CD14-positive monocyte (primary cell): Measurements from ENCODE around the gene CEP83. TPM values are rescaled to one million over a fixed set of nuclear protein-coding genes. Genes with fewer than 3 reads are reported as not detected.

Experiments
- DNase-seq, 3 donors: peaks; one replicate each; pipeline ENCODE4 v3.0.0-alpha.2; 2011 to 2022
- H2AFZ ChIP-seq: 2 replicates; pipeline ENCODE4 v1.6.0; 2012; ENCODE audit warnings: mild to moderate bottlenecking, low read depth, low read length, inconsistent platforms; ENCODE audit not compliant: insufficient read depth, poor library complexity, severe bottlenecking
- H3K27ac ChIP-seq, 2 donors: 1 replicate in 1 of 2; 2 replicates in 1 of 2; pipeline ENCODE4 v1.5.1; 2012 to 2013; ENCODE audit warnings: low read length in 2 of 2, control low read depth in 1 of 2, inconsistent platforms in 1 of 2, low read depth in 1 of 2, mild to moderate bottlenecking in 1 of 2
- H3K27me3 ChIP-seq, 2 donors: one replicate each; pipeline versions ENCODE4 v1.6.0 to v1.6.1; 2011 to 2013; ENCODE audit warnings: low read length in 2 of 2; ENCODE audit not compliant: control insufficient read depth in 2 of 2, insufficient read depth in 2 of 2
- H3K36me3 ChIP-seq, 2 donors: replicated peaks in 1 of 2; 1 replicate in 1 of 2; 2 replicates in 1 of 2; pipeline versions ENCODE4 v1.5.1 to v1.6.1; 2012 to 2013; ENCODE audit warnings: low read length in 2 of 2, control low read depth in 1 of 2, inconsistent platforms in 1 of 2, mild to moderate bottlenecking in 1 of 2; ENCODE audit not compliant: insufficient read depth in 2 of 2, control insufficient read depth in 1 of 2
- H3K4me1 ChIP-seq, 2 donors: 1 replicate in 1 of 2; 2 replicates in 1 of 2; pipeline versions ENCODE4 v1.5.1 to v1.6.1; 2012 to 2013; ENCODE audit warnings: low read length in 2 of 2, control low read depth in 1 of 2, inconsistent platforms in 1 of 2, mild to moderate bottlenecking in 1 of 2, moderate library complexity in 1 of 2; ENCODE audit not compliant: insufficient read depth in 2 of 2, control insufficient read depth in 1 of 2
- H3K4me2 ChIP-seq: replicated peaks from 2 replicates; pipeline ENCODE3; 2012; ENCODE audit warnings: low read length, moderate library complexity, mild to moderate bottlenecking; ENCODE audit not compliant: poor library complexity, severe bottlenecking; ENCODE audit errors: extremely low read depth
- H3K4me3 ChIP-seq, 3 experiments: fragments of 200-600 bp in 1 of 3; sonication (generic) in 1 of 3; replicated peaks in 1 of 3; 1 replicate in 2 of 3; 2 replicates in 1 of 3; pipeline ENCODE4 v1.5.1; 2011 to 2013; ENCODE audit warnings: low read length in 3 of 3, mild to moderate bottlenecking in 3 of 3, control low read depth in 2 of 3, low read depth in 2 of 3, inconsistent platforms in 1 of 3, moderate library complexity in 1 of 3
- H3K79me2 ChIP-seq: 2 replicates; pipeline ENCODE4 v1.6.0; 2012; ENCODE audit warnings: mild to moderate bottlenecking, control low read depth, inconsistent platforms, low read length, moderate library complexity; ENCODE audit not compliant: insufficient read depth
- H3K9ac ChIP-seq: 2 replicates; pipeline ENCODE4 v1.6.0; 2017; ENCODE audit warnings: low read length, mild to moderate bottlenecking; ENCODE audit not compliant: insufficient read depth, poor library complexity, severe bottlenecking
- H3K9me3 ChIP-seq, 2 donors: replicated peaks in 1 of 2; 1 replicate in 1 of 2; 2 replicates in 1 of 2; pipeline versions ENCODE4 v1.5.1 to v1.6.1; 2012 to 2013; ENCODE audit warnings: low read length in 2 of 2, control low read depth in 1 of 2; ENCODE audit not compliant: control insufficient read depth in 1 of 2, insufficient read depth in 1 of 2
- H4K20me1 ChIP-seq: 2 replicates; pipeline ENCODE4 v1.6.0; 2012; ENCODE audit warnings: mild to moderate bottlenecking, low read length, control low read depth, moderate library complexity; ENCODE audit not compliant: insufficient read depth
- H3K27ac Mint-ChIP-seq, 7 donors: one replicate each; pipeline ENCODE4 v1.8.0; 2020; ENCODE audit warnings: mild to moderate bottlenecking in 7 of 7, mixed read lengths in 7 of 7, moderate library complexity in 6 of 7, inconsistent platforms in 2 of 7
- H3K27me3 Mint-ChIP-seq, 3 donors: one replicate each; pipeline ENCODE4 v1.8.0; 2021 to 2022; ENCODE audit warnings: low read depth in 3 of 3, mild to moderate bottlenecking in 3 of 3, mixed read lengths in 3 of 3, moderate library complexity in 3 of 3, inconsistent platforms in 1 of 3
- H3K36me3 Mint-ChIP-seq, 2 donors: one replicate each; pipeline ENCODE4 v1.8.0; 2020; ENCODE audit warnings: mixed read lengths in 2 of 2, inconsistent platforms in 1 of 2, mild to moderate bottlenecking in 1 of 2
- H3K4me1 Mint-ChIP-seq: one replicate; pipeline ENCODE4 v1.8.0; 2020; ENCODE audit warnings: mild to moderate bottlenecking, mixed read lengths
- H3K4me3 Mint-ChIP-seq, 2 donors: one replicate each; pipeline ENCODE4 v1.8.0; 2020; ENCODE audit warnings: mild to moderate bottlenecking in 2 of 2, mixed read lengths in 2 of 2, moderate library complexity in 1 of 2
- H3K9me3 Mint-ChIP-seq, 7 donors: one replicate each; pipeline ENCODE4 v1.8.0; 2020 to 2022; ENCODE audit warnings: mixed read lengths in 7 of 7, mild to moderate bottlenecking in 6 of 7, moderate library complexity in 6 of 7, inconsistent platforms in 2 of 7
- whole genome bisulfite sequencing: methylation state at CpG from one replicate; pipeline ENCODE4 v1.1.5; 2013; ENCODE audit warnings: missing lambda C conversion rate; ENCODE audit not compliant: insufficient coverage; 5-methylcytosine and 5-hydroxymethylcytosine counted together
- intact Hi-C, 2 donors: fragments of 100-400 bp; cut with micrococcal nuclease; formaldehyde crosslinking; loops; one replicate each; pipeline versions ENCODE4 v1.15.0 to v1.15.1; 2023
- polyA plus RNA-seq, 3 donors: library from polyadenylated mRNA; depleted of rRNA in 1 of 3; unstranded in 2 of 3; stranded (reverse) in 1 of 3; fragments of 300-500 nt in 2 of 3; fragments of >200 nt in 1 of 3; fragmentation: Illumina TruSeq in 2 of 3; gene quantifications; 1 replicate in 2 of 3; 2 replicates in 1 of 3; pipeline ENCODE4 v1.2.3, GENCODE V29; 2012 to 2021
- TF ChIP-seq, protein P1 (sequence below): fragments of 200-600 bp; IDR thresholded peaks from one replicate; pipeline ENCODE4 v1.8.0; 2022; ENCODE audit warnings: antibody characterized with exemption, mild to moderate bottlenecking

Gene CEP83
- polyA plus RNA-seq, 3 donors = 0.73 to 3.1 (median 1.0) TPM

DNA sequence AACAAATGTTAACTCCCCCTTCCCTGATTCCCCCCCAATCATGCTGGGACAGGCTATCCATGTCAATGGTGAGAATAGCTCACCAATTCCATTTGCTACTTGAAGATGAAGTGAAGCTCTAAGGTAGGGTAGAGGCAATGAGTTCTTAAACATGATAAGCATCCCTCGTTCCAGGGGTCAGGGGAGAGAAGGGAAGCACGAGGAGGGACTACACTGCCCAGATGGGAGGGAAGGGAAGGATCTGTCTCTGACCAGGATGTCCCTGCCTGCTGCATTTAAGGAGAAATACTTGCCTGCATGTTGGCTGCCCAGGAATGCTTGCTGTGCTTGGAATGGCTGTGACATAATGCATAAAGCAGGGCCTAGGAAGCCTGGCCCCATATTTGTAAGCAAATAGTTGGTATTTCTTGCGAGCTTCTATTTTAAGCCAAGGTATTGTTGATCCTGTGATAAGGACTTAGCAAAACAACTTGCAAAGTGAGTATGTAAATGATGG lies 155.1 kb downstream of the CEP83 start:
- no peaks in the 10 kb centered on the region for H3K9me3 ChIP-seq
- peaks cover 77 to 88% of the 10 kb centered on the region in 2 donors for H3K36me3 Mint-ChIP-seq
- H3K4me1 ChIP-seq = no peaks in the 10 kb centered on the region
- H3K4me2 ChIP-seq = no peak overlapping the region
- no peak for DNase-seq
- H3K9me3 Mint-ChIP-seq = no peaks in the 10 kb centered on the region
- intact Hi-C loops = no loop called here
- H4K20me1 ChIP-seq = no peaks in the 10 kb centered on the region
- H3K36me3 ChIP-seq = peaks cover 90 to 99% of the 10 kb centered on the region in 2 donors
- no peaks in the 10 kb centered on the region for H3K27me3 ChIP-seq
- TF ChIP-seq, protein P1, sequence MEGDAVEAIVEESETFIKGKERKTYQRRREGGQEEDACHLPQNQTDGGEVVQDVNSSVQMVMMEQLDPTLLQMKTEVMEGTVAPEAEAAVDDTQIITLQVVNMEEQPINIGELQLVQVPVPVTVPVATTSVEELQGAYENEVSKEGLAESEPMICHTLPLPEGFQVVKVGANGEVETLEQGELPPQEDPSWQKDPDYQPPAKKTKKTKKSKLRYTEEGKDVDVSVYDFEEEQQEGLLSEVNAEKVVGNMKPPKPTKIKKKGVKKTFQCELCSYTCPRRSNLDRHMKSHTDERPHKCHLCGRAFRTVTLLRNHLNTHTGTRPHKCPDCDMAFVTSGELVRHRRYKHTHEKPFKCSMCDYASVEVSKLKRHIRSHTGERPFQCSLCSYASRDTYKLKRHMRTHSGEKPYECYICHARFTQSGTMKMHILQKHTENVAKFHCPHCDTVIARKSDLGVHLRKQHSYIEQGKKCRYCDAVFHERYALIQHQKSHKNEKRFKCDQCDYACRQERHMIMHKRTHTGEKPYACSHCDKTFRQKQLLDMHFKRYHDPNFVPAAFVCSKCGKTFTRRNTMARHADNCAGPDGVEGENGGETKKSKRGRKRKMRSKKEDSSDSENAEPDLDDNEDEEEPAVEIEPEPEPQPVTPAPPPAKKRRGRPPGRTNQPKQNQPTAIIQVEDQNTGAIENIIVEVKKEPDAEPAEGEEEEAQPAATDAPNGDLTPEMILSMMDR = no peak
- H3K79me2 ChIP-seq = no peaks in the 10 kb centered on the region
- no peaks in the 10 kb centered on the region for H3K27me3 Mint-ChIP-seq
- H3K4me3 ChIP-seq = no peak overlapping the region
- no peak overlapping the region for H3K9ac ChIP-seq
- no peaks in the 10 kb centered on the region for H3K4me1 Mint-ChIP-seq
- 100% methylated on average over 2 of the region's 3 CpGs for WGBS
- no peak overlapping the region for H3K27ac ChIP-seq
- H3K4me3 Mint-ChIP-seq = no peak overlapping the region
- no peak overlapping the region for H2AFZ ChIP-seq
- peak overlapping the region in 1 of 7 donors; percentile 28 for H3K27ac Mint-ChIP-seq

DNA sequence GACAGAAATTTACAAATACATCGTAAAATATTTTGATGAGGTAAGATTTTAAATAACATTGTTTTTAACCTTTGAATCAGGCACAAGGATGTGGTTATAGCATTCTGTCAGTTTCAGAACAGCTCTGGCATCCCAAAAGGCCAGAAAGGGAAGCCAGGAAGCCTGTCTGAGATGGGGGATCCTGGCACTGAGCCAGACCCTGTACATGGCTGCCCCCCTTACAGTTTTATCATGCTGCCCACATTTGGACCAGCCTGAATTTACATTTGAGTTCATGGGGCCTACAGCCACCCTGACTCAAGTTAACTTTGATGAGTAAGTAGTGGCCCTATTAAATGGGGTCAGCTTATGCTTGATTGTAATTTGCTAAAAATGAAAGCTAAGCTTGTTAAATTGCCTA lies 155.7 kb downstream of the CEP83 start:
- Mint-ChIP-seq H3K27me3 (no peaks in the 10 kb centered on the region), H3K36me3 (peaks cover 82 to 93% of the 10 kb centered on the region in 2 donors), H3K4me3 (no peak overlapping the region), H3K9me3 (no peaks in the 10 kb centered on the region), H3K4me1 (no peaks in the 10 kb centered on the region), H3K27ac (peak overlapping the region in 1 of 7 donors; percentile 10)
- Histone ChIP-seq H3K4me2 (no peak overlapping the region), H3K36me3 (peaks cover 95 to 100% of the 10 kb centered on the region in 2 donors), H3K4me3 (no peak overlapping the region), H3K9ac (no peak overlapping the region), H3K79me2 (no peaks in the 10 kb centered on the region), H3K27me3 (no peaks in the 10 kb centered on the region), H3K4me1 (no peaks in the 10 kb centered on the region), H2AFZ (no peak overlapping the region), H3K27ac (no peak overlapping the region), H3K9me3 (no peaks in the 10 kb centered on the region), H4K20me1 (no peaks in the 10 kb centered on the region)
- TF ChIP-seq, protein P1 = no peak
- WGBS = no CpG with 5 or more reads among the region's 1 CpG
- no peak for DNase-seq
- intact Hi-C loops = no loop called here
